DND-41 (cell line): Measurements from ENCODE around the gene CASTOR1.

Experiments
- ATAC-seq: fragments of 200-7000 bp; cut with Tn5 transposase; 3 replicates; pipeline ENCODE4 v1.9.1; 2021; ENCODE audit warnings: low read depth; ENCODE audit not compliant: insufficient read depth
- DNase-seq: peaks from one replicate; pipeline ENCODE4 v3.0.0-alpha.2; 2020
- H2AFZ ChIP-seq: 2 replicates; pipeline ENCODE4 v1.6.0; 2012; ENCODE audit warnings: low read depth, low read length
- H3K27ac ChIP-seq: 2 replicates; pipeline ENCODE4 v1.5.1; 2012; ENCODE audit warnings: low read length, inconsistent platforms
- H3K27me3 ChIP-seq: fragments of 200-600 bp; sonication (generic); 2 replicates; pipeline ENCODE4 v1.6.0; 2012; ENCODE audit warnings: low read length, mild to moderate bottlenecking, inconsistent platforms; ENCODE audit not compliant: insufficient read depth, poor library complexity
- H3K36me3 ChIP-seq: 2 replicates; pipeline ENCODE4 v1.5.1; 2012; ENCODE audit warnings: low read length, inconsistent platforms; ENCODE audit not compliant: insufficient read depth
- H3K4me1 ChIP-seq: 2 replicates; pipeline ENCODE4 v1.5.1; 2012; ENCODE audit warnings: mild to moderate bottlenecking, low read length; ENCODE audit not compliant: insufficient read depth
- H3K4me2 ChIP-seq: 2 replicates; pipeline ENCODE4 v1.6.0; 2012; ENCODE audit warnings: mild to moderate bottlenecking, moderate library complexity, low read length, inconsistent platforms; ENCODE audit not compliant: insufficient read depth
- H3K4me3 ChIP-seq, 2 experiments: fragments of 200-600 bp in 1 of 2; shearing (Covaris generic) in 1 of 2; 2 replicates each; pipeline ENCODE4 v1.5.1; 2012 to 2016; ENCODE audit warnings: inconsistent platforms in 2 of 2, low read length in 2 of 2, mild to moderate bottlenecking in 2 of 2, low read depth in 1 of 2, moderate library complexity in 1 of 2
- H3K79me2 ChIP-seq: 2 replicates; pipeline ENCODE4 v1.6.0; 2012; ENCODE audit warnings: low read length, inconsistent platforms; ENCODE audit not compliant: insufficient read depth
- H3K9ac ChIP-seq: 2 replicates; pipeline ENCODE4 v1.6.0; 2012; ENCODE audit warnings: low read depth, mild to moderate bottlenecking, inconsistent platforms, low read length, moderate library complexity
- H3K9me3 ChIP-seq: 2 replicates; pipeline ENCODE4 v1.5.1; 2012; ENCODE audit warnings: low read length, moderate library complexity, mild to moderate bottlenecking, inconsistent platforms; ENCODE audit not compliant: insufficient read depth, severe bottlenecking
- H4K20me1 ChIP-seq: 2 replicates; pipeline ENCODE4 v1.6.0; 2012; ENCODE audit warnings: low read length; ENCODE audit not compliant: insufficient read depth
- EZH2 ChIP-seq: IDR thresholded peaks from 3 replicates; pipeline ENCODE4 v1.6.1; 2012; ENCODE audit warnings: borderline replicate concordance, low read depth, mild to moderate bottlenecking, moderate library complexity, low read length, inconsistent platforms; ENCODE audit not compliant: severe bottlenecking
- TF ChIP-seq, protein P1 (sequence below): IDR thresholded peaks from 2 replicates; pipeline ENCODE4 v1.5.1; 2012; ENCODE audit warnings: borderline replicate concordance, low read length, moderate library complexity, mild to moderate bottlenecking; ENCODE audit not compliant: poor library complexity, severe bottlenecking; ENCODE audit errors: extremely low read depth

CASTOR1 gene

DNA sequence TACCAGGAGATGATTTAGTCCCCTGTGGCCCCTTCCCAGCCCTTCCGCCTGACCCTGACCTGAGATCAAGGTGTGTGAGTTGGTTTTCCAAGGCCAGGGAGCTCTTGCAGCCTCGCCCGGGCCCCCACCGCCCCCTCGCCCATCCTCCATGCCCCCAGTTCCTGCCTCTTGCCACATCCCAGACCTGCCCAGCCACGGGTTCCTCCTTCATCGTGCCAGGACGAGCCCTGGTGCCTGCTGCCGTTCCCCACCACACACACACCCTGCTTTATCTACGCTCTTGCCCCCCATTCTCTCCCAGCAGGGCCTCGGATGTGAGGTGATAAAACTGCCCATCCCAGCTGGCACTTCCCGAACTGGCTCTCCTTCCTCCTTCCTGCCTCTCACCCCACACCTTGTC, 41.3 kb downstream of the CASTOR1 start:
- no peaks in the 10 kb centered on the region for H3K9me3 ChIP-seq
- no peak overlapping the region for H3K9ac ChIP-seq
- DNase-seq (no peak), ATAC-seq (no peak)
- TF ChIP-seq, protein P1, sequence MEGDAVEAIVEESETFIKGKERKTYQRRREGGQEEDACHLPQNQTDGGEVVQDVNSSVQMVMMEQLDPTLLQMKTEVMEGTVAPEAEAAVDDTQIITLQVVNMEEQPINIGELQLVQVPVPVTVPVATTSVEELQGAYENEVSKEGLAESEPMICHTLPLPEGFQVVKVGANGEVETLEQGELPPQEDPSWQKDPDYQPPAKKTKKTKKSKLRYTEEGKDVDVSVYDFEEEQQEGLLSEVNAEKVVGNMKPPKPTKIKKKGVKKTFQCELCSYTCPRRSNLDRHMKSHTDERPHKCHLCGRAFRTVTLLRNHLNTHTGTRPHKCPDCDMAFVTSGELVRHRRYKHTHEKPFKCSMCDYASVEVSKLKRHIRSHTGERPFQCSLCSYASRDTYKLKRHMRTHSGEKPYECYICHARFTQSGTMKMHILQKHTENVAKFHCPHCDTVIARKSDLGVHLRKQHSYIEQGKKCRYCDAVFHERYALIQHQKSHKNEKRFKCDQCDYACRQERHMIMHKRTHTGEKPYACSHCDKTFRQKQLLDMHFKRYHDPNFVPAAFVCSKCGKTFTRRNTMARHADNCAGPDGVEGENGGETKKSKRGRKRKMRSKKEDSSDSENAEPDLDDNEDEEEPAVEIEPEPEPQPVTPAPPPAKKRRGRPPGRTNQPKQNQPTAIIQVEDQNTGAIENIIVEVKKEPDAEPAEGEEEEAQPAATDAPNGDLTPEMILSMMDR, result no peak
- TF ChIP-seq EZH2, result no peak
- no peaks in the 10 kb centered on the region for H4K20me1 ChIP-seq
- H3K4me1 ChIP-seq, result peaks cover 43% of the 10 kb centered on the region
- no peaks in the 10 kb centered on the region for H3K79me2 ChIP-seq
- no peaks in the 10 kb centered on the region for H3K27me3 ChIP-seq
- H3K4me3 ChIP-seq, result no peak overlapping the region
- H3K36me3 ChIP-seq, result peaks cover 2% of the 10 kb centered on the region; the same call in 1 of the 2 replicates
- no peak overlapping the region for H3K27ac ChIP-seq
- no peak overlapping the region for H3K4me2 ChIP-seq
- no peak overlapping the region for H2AFZ ChIP-seq

DNA sequence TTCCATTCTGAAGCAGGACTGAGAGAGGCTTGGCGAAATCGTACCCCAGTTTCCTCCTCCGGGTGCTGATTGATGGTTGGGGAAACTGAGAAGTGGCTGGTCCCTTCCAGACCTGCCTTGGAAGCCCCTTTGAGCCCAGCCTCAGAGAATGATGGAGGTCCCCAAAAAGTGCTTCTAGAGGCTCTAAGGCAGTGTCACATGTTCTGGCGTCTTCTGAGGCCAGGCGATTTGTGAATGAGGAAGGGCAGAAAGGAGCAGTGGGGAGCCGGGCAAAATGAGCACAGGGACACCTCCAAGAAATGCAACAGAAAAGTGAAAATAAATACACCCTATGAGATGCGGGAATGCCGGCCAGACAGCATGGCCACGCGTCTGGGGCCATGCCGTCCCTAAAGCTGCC, 41.7 kb downstream of the CASTOR1 start:
- Histone ChIP-seq H3K79me2 (no peaks in the 10 kb centered on the region), H2AFZ (no peak overlapping the region), H3K36me3 (peaks cover 2% of the 10 kb centered on the region; the same call in 1 of the 2 replicates), H3K27me3 (no peaks in the 10 kb centered on the region), H3K4me1 (peaks cover 39% of the 10 kb centered on the region), H4K20me1 (no peaks in the 10 kb centered on the region), H3K9me3 (no peaks in the 10 kb centered on the region), H3K4me2 (peak overlapping the region; percentile 90), H3K9ac (no peak overlapping the region; the same call in 1 of the 2 replicates), H3K4me3 (peak overlapping the region in 1 of 2 experiments; percentile 64; a peak in 1 of 4 replicates), H3K27ac (no peak overlapping the region)
- no peak for ATAC-seq
- DNase-seq, result no peak
- TF ChIP-seq, protein P1, result no peak
- TF ChIP-seq EZH2, result no peak

DNA sequence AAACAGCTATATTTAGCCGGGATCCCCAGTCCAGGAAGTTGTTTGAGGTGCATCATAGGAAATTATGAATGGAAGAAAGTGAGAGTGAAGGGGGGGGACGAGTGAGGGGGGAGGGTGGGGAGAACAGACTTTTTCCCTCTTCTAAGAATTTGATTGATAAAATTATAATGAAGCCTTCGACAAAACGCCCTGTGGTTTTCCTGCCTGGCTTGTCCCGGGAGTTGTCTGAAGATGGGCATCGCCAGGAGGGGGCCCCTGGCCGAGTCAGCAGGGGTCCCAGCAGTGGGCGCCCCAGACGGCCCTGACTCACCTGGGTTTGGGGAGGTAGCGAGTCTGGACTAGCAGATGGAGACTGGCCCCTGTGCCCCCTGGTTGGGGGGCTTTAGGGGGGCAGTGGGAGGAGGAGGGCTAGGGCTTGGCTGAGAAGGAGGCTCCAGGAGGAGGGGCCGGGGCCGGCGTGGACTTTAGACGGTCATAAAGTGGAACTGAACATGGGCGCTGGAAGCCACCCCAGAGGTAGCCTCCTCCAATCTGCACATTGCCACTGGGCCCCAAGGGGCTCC, 42.4 kb downstream of the CASTOR1 start:
- no peaks in the 10 kb centered on the region for H3K9me3 ChIP-seq
- H3K9ac ChIP-seq, result peak overlapping the region; percentile 61
- H3K4me1 ChIP-seq, result peaks cover 39% of the 10 kb centered on the region
- no peak; the same call in 2 of the 3 replicates for ATAC-seq
- peak overlapping the region; percentile 32 to 64; a peak in 3 of 4 replicates for H3K4me3 ChIP-seq
- no peaks in the 10 kb centered on the region for H3K79me2 ChIP-seq
- DNase-seq, result no peak
- TF ChIP-seq EZH2, result no peak
- TF ChIP-seq, protein P1, result no peak
- H3K27me3 ChIP-seq, result no peaks in the 10 kb centered on the region
- peak overlapping the region; percentile 90 for H3K4me2 ChIP-seq
- H2AFZ ChIP-seq, result peak overlapping the region; percentile 87
- H4K20me1 ChIP-seq, result no peaks in the 10 kb centered on the region
- peak overlapping the region; percentile 46; the same call in 1 of the 2 replicates for H3K27ac ChIP-seq
- peaks cover 2% of the 10 kb centered on the region; the same call in 1 of the 2 replicates for H3K36me3 ChIP-seq
